K562 (cell line): ENCODE measurements around the gene ZNF804A. TPM values are rescaled to one million over a fixed set of nuclear protein-coding genes. Genes with fewer than 3 reads are reported as not detected.

Experiments
- ATAC-seq: fragments of 200-7000 bp; cut with Tn5 transposase; 3 replicates; pipeline ENCODE4 v1.9.1; 2020; ENCODE audit warnings: moderate library complexity
- BruUV-seq: library from RNA; stranded (reverse); fragments of 400-500 nt; replicated peaks from 2 replicates; lab custom pipeline; 2021; lab: Mats Ljungman, UMichigan
- CTCF ChIA-PET: fragments of 300-600 bp; formaldehyde crosslinking; extraction: SDS; loops from one replicate; lab custom pipeline; 2021; ENCODE audit warnings: low intra/inter-chr PET ratio; lab: Yijun Ruan, JAX
- POLR2A ChIA-PET: fragments of 300-600, 350-650 bp; sonication (Branson Sonifier 250); formaldehyde crosslinking; extraction: SDS; loops from one replicate; lab custom pipeline; 2021; ENCODE audit warnings: antibody characterized with exemption, inconsistent platforms; lab: Yijun Ruan, JAX
- DNase-seq, 4 experiments: peaks; one replicate each; pipeline versions ENCODE4 v3.0.0 to v3.0.0-alpha.2; 2011 to 2018; ENCODE audit warnings: low spot score in 3 of 4, mixed read lengths in 3 of 4; ENCODE audit errors: extremely low read depth in 1 of 4
- FAIRE-seq: peaks from 2 replicates; lab custom pipeline; 2011; peaks lifted over from hg19 to GRCh38; lab: Jason Lieb, UNC
- H2AFZ ChIP-seq: 2 replicates; pipeline ENCODE4 v1.6.0; 2011; ENCODE audit warnings: low read depth, low read length, control low read depth, inconsistent platforms
- H3K27ac ChIP-seq: fragments of 200-600 bp; 3 replicates; pipeline ENCODE4 v1.8.0; 2011; ENCODE audit warnings: low read depth, mild to moderate bottlenecking, control low read depth, inconsistent platforms, low read length, moderate library complexity, mixed read lengths; ENCODE audit errors: extremely low read depth
- H3K27me3 ChIP-seq, 2 experiments: fragments of 300-600 bp in 1 of 2; 2 replicates in 1 of 2; 3 replicates in 1 of 2; pipeline versions ENCODE4 v1.6.0 to v1.8.0; 2011; ENCODE audit warnings: inconsistent platforms in 2 of 2, low read length in 2 of 2, mild to moderate bottlenecking in 1 of 2, mixed read lengths in 1 of 2, moderate library complexity in 1 of 2; ENCODE audit not compliant: control insufficient read depth in 2 of 2, insufficient read depth in 2 of 2
- H3K36me3 ChIP-seq: fragments of 300-600 bp; 3 replicates; pipeline ENCODE4 v1.8.0; 2011; ENCODE audit warnings: mild to moderate bottlenecking, low read length, inconsistent platforms; ENCODE audit not compliant: control insufficient read depth, insufficient read depth
- H3K4me1 ChIP-seq, 2 experiments: fragments of 200-600 bp in 1 of 2; replicated peaks in 1 of 2; 2 replicates in 1 of 2; 3 replicates in 1 of 2; pipeline versions ENCODE4 v1.5.1 to v1.8.0; 2011; ENCODE audit warnings: inconsistent platforms in 2 of 2, low read length in 2 of 2, mild to moderate bottlenecking in 1 of 2, mixed read lengths in 1 of 2, moderate library complexity in 1 of 2; ENCODE audit not compliant: control insufficient read depth in 2 of 2, insufficient read depth in 2 of 2
- H3K4me2 ChIP-seq: 2 replicates; pipeline ENCODE4 v1.6.1; 2011; ENCODE audit warnings: low read length, control low read depth, inconsistent platforms, mixed read lengths; ENCODE audit not compliant: insufficient read depth
- H3K4me3 ChIP-seq: fragments of 200-600 bp; sonication (generic), shearing (Covaris generic); 2 replicates; pipeline ENCODE4 v1.5.1; 2016; ENCODE audit warnings: control low read depth, inconsistent platforms
- H3K79me2 ChIP-seq: fragments of 200-600 bp; 3 replicates; pipeline ENCODE4 v1.8.0; 2011; ENCODE audit warnings: low read length, inconsistent platforms; ENCODE audit not compliant: control insufficient read depth, insufficient read depth
- H3K9ac ChIP-seq, 2 experiments: 2 replicates each; pipeline versions ENCODE4 v1.6.0 to v1.6.1; 2011; ENCODE audit warnings: low read depth in 2 of 2, low read length in 2 of 2, control low read depth in 1 of 2, inconsistent platforms in 1 of 2, mild to moderate bottlenecking in 1 of 2, mixed read lengths in 1 of 2; ENCODE audit not compliant: insufficient read depth in 1 of 2
- H3K9me1 ChIP-seq: one replicate; pipeline ENCODE4 v1.6.0; 2011; ENCODE audit warnings: inconsistent platforms, mild to moderate bottlenecking, low read length, moderate library complexity; ENCODE audit not compliant: control insufficient read depth, insufficient read depth
- H3K9me3 ChIP-seq: replicated peaks from 2 replicates; pipeline ENCODE4 v1.5.1; 2011; ENCODE audit warnings: low read depth, low read length, inconsistent platforms; ENCODE audit not compliant: control insufficient read depth, insufficient read depth
- H4K20me1 ChIP-seq: replicated peaks from 2 replicates; pipeline ENCODE4 v1.6.1; 2011; ENCODE audit warnings: low read length, inconsistent platforms, mixed read lengths; ENCODE audit not compliant: control insufficient read depth, insufficient read depth
- ARID3B ChIP-seq: fragments of 250-450 bp; sonication (Bioruptor Pico); IDR thresholded peaks from 2 replicates; pipeline ENCODE4 v1.4.0; 2020; ENCODE audit warnings: borderline replicate concordance
- E2F3 ChIP-seq: fragments of 250-450 bp; sonication (Bioruptor Pico); IDR thresholded peaks from 2 replicates; pipeline ENCODE4 v1.4.0; 2020; ENCODE audit warnings: mild to moderate bottlenecking
- EZH2 ChIP-seq: IDR thresholded peaks from 2 replicates; pipeline ENCODE4 v1.6.1; 2012; ENCODE audit warnings: low read depth, mild to moderate bottlenecking, inconsistent platforms, low read length, borderline replicate concordance
- GABPB1 ChIP-seq: sonication (generic); formaldehyde crosslinking; IDR thresholded peaks from 2 replicates; pipeline ENCODE4 v1.8.0; 2022; ENCODE audit warnings: mild to moderate bottlenecking, missing genetic modification reagents
- MAFF ChIP-seq: IDR thresholded peaks from 2 replicates; pipeline ENCODE4 v1.6.1; 2012; ENCODE audit warnings: low read length, improper control_type of control experiment
- MTA2 ChIP-seq: fragments of 450-650 bp; IDR thresholded peaks from 2 replicates; pipeline ENCODE4 v1.6.1; 2016; ENCODE audit warnings: low read depth
- NCOA1 ChIP-seq: fragments of 450-650 bp; IDR thresholded peaks from 2 replicates; pipeline ENCODE4 v1.6.1; 2016; ENCODE audit warnings: low read depth
- NFE2L1 ChIP-seq: fragments of 450-650 bp; IDR thresholded peaks from 2 replicates; pipeline ENCODE4 v1.6.1; 2016; ENCODE audit warnings: missing genetic modification characterization, low read depth, mild to moderate bottlenecking, missing compliant biosample characterization, moderate library complexity, borderline replicate concordance
- RHOXF2B ChIP-seq: fragments of 250-450 bp; sonication (Bioruptor Pico); conservative IDR thresholded peaks from 2 replicates; pipeline ENCODE4 v1.5.1; 2021
- WGBS: fragments of 100-300 bp; shearing (Covaris generic); methylation state at CpG from one replicate; pipeline ENCODE4 v1.1.6; 2016; ENCODE audit warnings: low coverage, mixed read lengths; ENCODE audit not compliant: insufficient coverage; ENCODE audit errors: missing lambda C conversion rate; 5-methylcytosine and 5-hydroxymethylcytosine counted together
- in situ Hi-C: fragments of 300-500 bp; cut with MboI; formaldehyde crosslinking; loops from 4 replicates; pipeline ENCODE4 v1.15.0; 2018; ENCODE audit warnings: inconsistent platforms, mixed read lengths
- intact Hi-C: fragments of 100-400 bp; cut with micrococcal nuclease; formaldehyde crosslinking; loops from 2 replicates; pipeline ENCODE4 v1.14.2; 2022
- polyA plus RNA-seq, 8 experiments: library from polyadenylated mRNA; depleted of rRNA in 4 of 8; stranded (reverse) in 5 of 8; unstranded in 3 of 8; fragments of >200 nt; fragmentation: Nextera tagmentation in 2 of 8; fragmentation: Illumina TruSeq in 1 of 8; extraction: Ambion mirVana in 2 of 8; extraction: Trizol in 1 of 8; gene quantifications; 2 replicates each; pipeline versions ENCODE4 v1.2.1 to v1.2.3, GENCODE V29; 2011 to 2014; ENCODE audit warnings: inconsistent platforms in 1 of 8, missing spikeins in 1 of 8
- total RNA-seq, 7 experiments: library from RNA; depleted of rRNA in 6 of 7; stranded (reverse); fragments of >200 nt in 6 of 7; fragmentation: Illumina TruSeq in 2 of 7; extraction: Trizol in 2 of 7; gene quantifications; 2 replicates each; pipeline versions ENCODE4 v1.2.1 to v1.2.3, GENCODE V29; 2011 to 2021; ENCODE audit warnings: low replicate concordance in 1 of 7
- TF ChIP-seq, protein P1 (sequence below): sonication (generic); formaldehyde crosslinking; IDR thresholded peaks from 2 replicates; pipeline ENCODE4 v1.8.0; 2022; ENCODE audit warnings: mild to moderate bottlenecking, low read depth, missing genetic modification reagents
- TF ChIP-seq, protein P2 (sequence below): IDR thresholded peaks from 3 replicates; pipeline ENCODE4 v1.6.1; 2011; ENCODE audit warnings: borderline replicate concordance, mild to moderate bottlenecking; ENCODE audit not compliant: insufficient read length, insufficient read depth
- TF ChIP-seq, protein P3 (sequence below): fragments of 450-650 bp; formaldehyde crosslinking; IDR thresholded peaks from 2 replicates; pipeline ENCODE4 v1.4.0; 2020; ENCODE audit warnings: mild to moderate bottlenecking, moderate library complexity
- TF ChIP-seq, protein P4 (sequence below): sonication (generic); formaldehyde crosslinking; IDR thresholded peaks from 2 replicates; pipeline ENCODE4 v1.8.1; 2023; ENCODE audit warnings: mild to moderate bottlenecking, missing genetic modification reagents

Gene ZNF804A
- total and polyA plus RNA-seq, 9 of the 15 experiments (the other 6 are each of a cell fraction or from before 2014, with no cell fraction given), result 0.01 to 1.2 (median 0.73) TPM

GRCh38 chr2:184956856-184957255, 358.5 kb downstream of the ZNF804A start (continued):
- TF ChIP-seq, protein P1, sequence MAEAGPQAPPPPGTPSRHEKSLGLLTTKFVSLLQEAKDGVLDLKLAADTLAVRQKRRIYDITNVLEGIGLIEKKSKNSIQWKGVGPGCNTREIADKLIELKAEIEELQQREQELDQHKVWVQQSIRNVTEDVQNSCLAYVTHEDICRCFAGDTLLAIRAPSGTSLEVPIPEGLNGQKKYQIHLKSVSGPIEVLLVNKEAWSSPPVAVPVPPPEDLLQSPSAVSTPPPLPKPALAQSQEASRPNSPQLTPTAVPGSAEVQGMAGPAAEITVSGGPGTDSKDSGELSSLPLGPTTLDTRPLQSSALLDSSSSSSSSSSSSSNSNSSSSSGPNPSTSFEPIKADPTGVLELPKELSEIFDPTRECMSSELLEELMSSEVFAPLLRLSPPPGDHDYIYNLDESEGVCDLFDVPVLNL, result no peak
- TF ChIP-seq RHOXF2B (CRISPR knock-in tag), result no peak
- TF ChIP-seq, protein P2, sequence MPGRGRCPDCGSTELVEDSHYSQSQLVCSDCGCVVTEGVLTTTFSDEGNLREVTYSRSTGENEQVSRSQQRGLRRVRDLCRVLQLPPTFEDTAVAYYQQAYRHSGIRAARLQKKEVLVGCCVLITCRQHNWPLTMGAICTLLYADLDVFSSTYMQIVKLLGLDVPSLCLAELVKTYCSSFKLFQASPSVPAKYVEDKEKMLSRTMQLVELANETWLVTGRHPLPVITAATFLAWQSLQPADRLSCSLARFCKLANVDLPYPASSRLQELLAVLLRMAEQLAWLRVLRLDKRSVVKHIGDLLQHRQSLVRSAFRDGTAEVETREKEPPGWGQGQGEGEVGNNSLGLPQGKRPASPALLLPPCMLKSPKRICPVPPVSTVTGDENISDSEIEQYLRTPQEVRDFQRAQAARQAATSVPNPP, result no peak
- TF ChIP-seq MAFF, result 0 out of 2 replicates have a peak, but pooled peaks have one; percentile 2

- no TSS peak for BruUV-seq
- ChIA-PET POLR2A (no interaction called here), CTCF (no interaction called here)
- Histone ChIP-seq H3K27ac (no peak overlapping the region), H3K4me1 (no peaks in the 10 kb centered on the region), H2AFZ (no peak overlapping the region), H3K79me2 (no peaks in the 10 kb centered on the region), H3K9me3 (no peaks in the 10 kb centered on the region), H3K4me3 (no peak overlapping the region), H3K9me1 (no peaks in the 10 kb centered on the region), H3K9ac (no peak overlapping the region), H3K4me2 (no peak overlapping the region), H3K36me3 (no peaks in the 10 kb centered on the region), H4K20me1 (no peaks in the 10 kb centered on the region), H3K27me3 (no peaks in the 10 kb centered on the region)
- no peak for FAIRE-seq
- in situ Hi-C loops (no loop called here), intact Hi-C loops (no loop called here)
- DNase-seq, result no peak
- WGBS, result 1% methylated on average over 3 of the region's 3 CpGs
- ATAC-seq, result no peak
- TF ChIP-seq, protein P3, sequence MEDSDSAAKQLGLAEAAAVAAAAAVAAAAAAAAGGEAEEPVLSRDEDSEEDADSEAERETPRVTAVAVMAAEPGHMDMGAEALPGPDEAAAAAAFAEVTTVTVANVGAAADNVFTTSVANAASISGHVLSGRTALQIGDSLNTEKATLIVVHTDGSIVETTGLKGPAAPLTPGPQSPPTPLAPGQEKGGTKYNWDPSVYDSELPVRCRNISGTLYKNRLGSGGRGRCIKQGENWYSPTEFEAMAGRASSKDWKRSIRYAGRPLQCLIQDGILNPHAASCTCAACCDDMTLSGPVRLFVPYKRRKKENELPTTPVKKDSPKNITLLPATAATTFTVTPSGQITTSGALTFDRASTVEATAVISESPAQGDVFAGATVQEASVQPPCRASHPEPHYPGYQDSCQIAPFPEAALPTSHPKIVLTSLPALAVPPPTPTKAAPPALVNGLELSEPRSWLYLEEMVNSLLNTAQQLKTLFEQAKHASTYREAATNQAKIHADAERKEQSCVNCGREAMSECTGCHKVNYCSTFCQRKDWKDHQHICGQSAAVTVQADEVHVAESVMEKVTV (CRISPR knock-in tag), result no peak
- no peak for TF ChIP-seq NCOA1
- TF ChIP-seq, protein P4, sequence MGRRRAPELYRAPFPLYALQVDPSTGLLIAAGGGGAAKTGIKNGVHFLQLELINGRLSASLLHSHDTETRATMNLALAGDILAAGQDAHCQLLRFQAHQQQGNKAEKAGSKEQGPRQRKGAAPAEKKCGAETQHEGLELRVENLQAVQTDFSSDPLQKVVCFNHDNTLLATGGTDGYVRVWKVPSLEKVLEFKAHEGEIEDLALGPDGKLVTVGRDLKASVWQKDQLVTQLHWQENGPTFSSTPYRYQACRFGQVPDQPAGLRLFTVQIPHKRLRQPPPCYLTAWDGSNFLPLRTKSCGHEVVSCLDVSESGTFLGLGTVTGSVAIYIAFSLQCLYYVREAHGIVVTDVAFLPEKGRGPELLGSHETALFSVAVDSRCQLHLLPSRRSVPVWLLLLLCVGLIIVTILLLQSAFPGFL, result no peak
- TF ChIP-seq NFE2L1 (tag), result no peak
- no peak for TF ChIP-seq GABPB1 (CRISPR knock-in tag)
- no peak for TF ChIP-seq ARID3B (CRISPR knock-in tag)
- no peak for TF ChIP-seq EZH2
- no peak for TF ChIP-seq E2F3 (CRISPR knock-in tag)
- no peak for TF ChIP-seq MTA2
Observed at GRCh38 chr2:184971546-184972068, 373.3 kb downstream of the ZNF804A start.
